Measurements from ENCODE around the gene ADSL.

DNA sequence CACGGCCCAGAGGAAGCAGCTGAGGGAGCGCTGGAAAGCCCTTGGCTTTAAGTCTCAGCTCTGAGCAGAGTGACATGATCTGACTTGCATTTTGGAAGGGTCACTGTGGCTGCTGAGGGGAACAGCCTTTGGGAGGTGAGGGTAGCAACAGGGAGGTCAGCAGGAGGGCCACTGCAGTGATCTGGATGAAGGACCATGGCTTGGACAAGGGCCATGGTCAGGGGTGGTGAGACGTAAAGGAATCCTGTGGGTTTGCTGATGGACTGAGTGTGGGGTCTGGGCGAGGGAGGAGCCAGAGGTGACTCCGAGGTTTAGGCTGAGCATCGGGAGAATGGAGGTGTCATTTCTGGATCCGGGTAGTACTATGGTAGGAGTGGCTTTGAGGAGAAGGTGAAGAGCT is 57.4 kb downstream of the ADSL start:
- TF ChIP-seq, protein P1, sequence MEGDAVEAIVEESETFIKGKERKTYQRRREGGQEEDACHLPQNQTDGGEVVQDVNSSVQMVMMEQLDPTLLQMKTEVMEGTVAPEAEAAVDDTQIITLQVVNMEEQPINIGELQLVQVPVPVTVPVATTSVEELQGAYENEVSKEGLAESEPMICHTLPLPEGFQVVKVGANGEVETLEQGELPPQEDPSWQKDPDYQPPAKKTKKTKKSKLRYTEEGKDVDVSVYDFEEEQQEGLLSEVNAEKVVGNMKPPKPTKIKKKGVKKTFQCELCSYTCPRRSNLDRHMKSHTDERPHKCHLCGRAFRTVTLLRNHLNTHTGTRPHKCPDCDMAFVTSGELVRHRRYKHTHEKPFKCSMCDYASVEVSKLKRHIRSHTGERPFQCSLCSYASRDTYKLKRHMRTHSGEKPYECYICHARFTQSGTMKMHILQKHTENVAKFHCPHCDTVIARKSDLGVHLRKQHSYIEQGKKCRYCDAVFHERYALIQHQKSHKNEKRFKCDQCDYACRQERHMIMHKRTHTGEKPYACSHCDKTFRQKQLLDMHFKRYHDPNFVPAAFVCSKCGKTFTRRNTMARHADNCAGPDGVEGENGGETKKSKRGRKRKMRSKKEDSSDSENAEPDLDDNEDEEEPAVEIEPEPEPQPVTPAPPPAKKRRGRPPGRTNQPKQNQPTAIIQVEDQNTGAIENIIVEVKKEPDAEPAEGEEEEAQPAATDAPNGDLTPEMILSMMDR (conservative IDR thresholded peaks at IDR 0.05; ENCODE audit: low read length) = no peak
- TF ChIP-seq EZH2phosphoT487 (IDR thresholded peaks at IDR 0.05; ENCODE audit: borderline replicate concordance, low read depth, low read length) = no peak
